Osteocyte (in vitro differentiated cells): ENCODE measurements around the gene ITGAV. TPM values are rescaled to one million over a fixed set of nuclear protein-coding genes. Genes with fewer than 3 reads are reported as not detected.

ENCODE experiments used
- DNase-seq: peaks from one replicate; pipeline ENCODE4 v3.0.0; 2021; ENCODE audit warnings: mixed read lengths; ENCODE audit not compliant: unreplicated experiment; ENCODE audit errors: extremely low spot score
- H3K27ac Mint-ChIP-seq: one replicate; pipeline ENCODE4 v1.8.0; 2021; ENCODE audit warnings: mild to moderate bottlenecking, mixed read lengths; ENCODE audit not compliant: unreplicated experiment
- H3K27me3 Mint-ChIP-seq: one replicate; pipeline ENCODE4 v1.8.0; 2021; ENCODE audit warnings: mixed read lengths; ENCODE audit not compliant: unreplicated experiment
- H3K36me3 Mint-ChIP-seq: one replicate; pipeline ENCODE4 v1.8.0; 2021; ENCODE audit warnings: mixed read lengths; ENCODE audit not compliant: unreplicated experiment
- H3K4me1 Mint-ChIP-seq: one replicate; pipeline ENCODE4 v1.8.0; 2021; ENCODE audit warnings: mixed read lengths; ENCODE audit not compliant: unreplicated experiment
- H3K4me3 Mint-ChIP-seq: one replicate; pipeline ENCODE4 v1.8.0; 2021; ENCODE audit warnings: mild to moderate bottlenecking, moderate library complexity, mixed read lengths; ENCODE audit not compliant: unreplicated experiment
- H3K9me3 Mint-ChIP-seq: one replicate; pipeline ENCODE4 v1.8.0; 2021; ENCODE audit warnings: mixed read lengths; ENCODE audit not compliant: unreplicated experiment
- total RNA-seq: library from RNA; stranded (reverse); gene quantifications from 2 replicates; pipeline ENCODE4 v1.2.1, GENCODE V29; 2021
- TF ChIP-seq, protein P1 (sequence below): fragments of 200-600 bp; sonication (generic); IDR thresholded peaks from 2 replicates; pipeline ENCODE4 v1.5.0; 2021; ENCODE audit warnings: antibody characterized with exemption, mild to moderate bottlenecking, moderate library complexity

ITGAV gene
- total RNA-seq, 1 donor from 2014 or later = 141 TPM

DNA sequence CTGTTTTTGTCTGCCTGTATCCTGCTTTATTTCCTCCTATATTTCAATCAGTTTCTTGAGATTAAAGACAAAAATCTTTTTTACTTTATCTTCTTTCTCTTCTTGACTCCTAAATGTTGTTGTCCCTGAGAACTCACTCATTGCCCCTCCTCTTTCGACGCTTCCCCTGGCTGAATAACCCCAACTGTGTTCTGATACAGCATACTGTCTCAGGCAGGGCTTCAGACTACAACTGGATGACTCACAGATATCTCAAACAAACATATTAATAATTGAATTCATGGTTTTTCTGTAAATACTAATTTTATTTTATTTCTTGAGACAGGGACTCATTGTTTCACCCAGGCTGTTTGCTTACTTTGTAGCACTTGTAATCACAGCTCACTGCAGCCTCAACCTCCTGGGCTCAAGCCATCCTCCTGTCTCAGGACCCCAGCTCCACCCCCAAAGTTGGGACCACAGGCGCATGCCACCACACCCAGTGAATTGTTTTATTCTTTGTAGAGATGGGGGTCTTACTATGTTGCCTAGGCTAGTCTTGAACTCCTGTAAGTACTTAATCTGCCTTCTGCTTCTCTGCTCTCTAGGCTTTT is 9.4 kb downstream of the ITGAV start:
- H3K4me1 Mint-ChIP-seq = peaks cover 27% of the 10 kb centered on the region
- no peaks in the 10 kb centered on the region for H3K9me3 Mint-ChIP-seq
- H3K27me3 Mint-ChIP-seq = no peaks in the 10 kb centered on the region
- H3K36me3 Mint-ChIP-seq = peaks cover 10% of the 10 kb centered on the region
- no peak overlapping the region for H3K4me3 Mint-ChIP-seq
- H3K27ac Mint-ChIP-seq = peak overlapping the region; percentile 21
- TF ChIP-seq, protein P1, sequence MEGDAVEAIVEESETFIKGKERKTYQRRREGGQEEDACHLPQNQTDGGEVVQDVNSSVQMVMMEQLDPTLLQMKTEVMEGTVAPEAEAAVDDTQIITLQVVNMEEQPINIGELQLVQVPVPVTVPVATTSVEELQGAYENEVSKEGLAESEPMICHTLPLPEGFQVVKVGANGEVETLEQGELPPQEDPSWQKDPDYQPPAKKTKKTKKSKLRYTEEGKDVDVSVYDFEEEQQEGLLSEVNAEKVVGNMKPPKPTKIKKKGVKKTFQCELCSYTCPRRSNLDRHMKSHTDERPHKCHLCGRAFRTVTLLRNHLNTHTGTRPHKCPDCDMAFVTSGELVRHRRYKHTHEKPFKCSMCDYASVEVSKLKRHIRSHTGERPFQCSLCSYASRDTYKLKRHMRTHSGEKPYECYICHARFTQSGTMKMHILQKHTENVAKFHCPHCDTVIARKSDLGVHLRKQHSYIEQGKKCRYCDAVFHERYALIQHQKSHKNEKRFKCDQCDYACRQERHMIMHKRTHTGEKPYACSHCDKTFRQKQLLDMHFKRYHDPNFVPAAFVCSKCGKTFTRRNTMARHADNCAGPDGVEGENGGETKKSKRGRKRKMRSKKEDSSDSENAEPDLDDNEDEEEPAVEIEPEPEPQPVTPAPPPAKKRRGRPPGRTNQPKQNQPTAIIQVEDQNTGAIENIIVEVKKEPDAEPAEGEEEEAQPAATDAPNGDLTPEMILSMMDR = no peak
- no peak for DNase-seq

GRCh38 chr2:186603286-186603685 is 13.4 kb downstream of the ITGAV start:
- H3K27ac Mint-ChIP-seq = no peak overlapping the region
- peaks cover 20% of the 10 kb centered on the region for H3K4me1 Mint-ChIP-seq
- no peak for DNase-seq
- TF ChIP-seq, protein P1 = no peak
- H3K9me3 Mint-ChIP-seq = no peaks in the 10 kb centered on the region
- H3K36me3 Mint-ChIP-seq = peaks cover 20% of the 10 kb centered on the region
- no peaks in the 10 kb centered on the region for H3K27me3 Mint-ChIP-seq
- H3K4me3 Mint-ChIP-seq = no peak overlapping the region

GRCh38 chr2:186605041-186605440 is 15.2 kb downstream of the ITGAV start:
- no peak overlapping the region for H3K4me3 Mint-ChIP-seq
- H3K4me1 Mint-ChIP-seq = peaks cover 23% of the 10 kb centered on the region
- H3K36me3 Mint-ChIP-seq = peaks cover 22% of the 10 kb centered on the region
- H3K9me3 Mint-ChIP-seq = no peaks in the 10 kb centered on the region
- H3K27me3 Mint-ChIP-seq = no peaks in the 10 kb centered on the region
- TF ChIP-seq, protein P1 = no peak
- no peak overlapping the region for H3K27ac Mint-ChIP-seq
- no peak for DNase-seq

DNA sequence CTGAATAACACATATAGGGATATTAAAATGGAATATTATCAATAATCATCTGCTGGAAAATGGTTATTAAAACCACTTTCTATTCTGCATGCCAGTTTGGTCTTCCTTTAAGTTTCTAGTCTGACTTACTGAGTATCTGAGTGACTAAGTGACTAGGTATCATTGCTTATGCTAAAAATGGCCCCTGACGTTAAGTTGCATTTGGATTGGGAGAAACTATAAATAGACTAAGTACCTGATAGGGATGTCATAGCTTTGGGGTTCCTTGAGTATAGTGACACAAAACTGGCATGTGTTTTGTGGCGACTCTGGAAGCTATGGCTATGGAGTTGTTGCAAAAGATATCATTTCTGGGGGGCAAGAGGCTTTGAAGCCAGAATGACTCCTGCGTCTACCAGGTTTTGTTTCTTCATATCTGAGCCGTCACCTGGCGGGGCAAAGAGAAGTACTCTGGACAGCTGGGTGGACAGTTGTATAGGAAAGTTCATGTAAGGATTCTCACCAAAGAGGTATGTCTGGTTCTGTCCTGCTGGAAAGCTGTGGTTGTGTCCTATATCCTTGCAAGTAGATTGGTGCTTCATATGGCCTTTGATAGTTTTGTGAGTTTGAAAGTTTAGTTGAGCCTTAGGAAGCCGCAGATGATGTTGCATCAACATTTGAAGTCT is 17.9 kb downstream of the ITGAV start:
- Mint-ChIP-seq H3K36me3 (peaks cover 22% of the 10 kb centered on the region), H3K9me3 (no peaks in the 10 kb centered on the region), H3K27me3 (no peaks in the 10 kb centered on the region), H3K27ac (no peak overlapping the region), H3K4me3 (no peak overlapping the region), H3K4me1 (peaks cover 35% of the 10 kb centered on the region)
- TF ChIP-seq, protein P1 = no peak
- DNase-seq = no peak

DNA sequence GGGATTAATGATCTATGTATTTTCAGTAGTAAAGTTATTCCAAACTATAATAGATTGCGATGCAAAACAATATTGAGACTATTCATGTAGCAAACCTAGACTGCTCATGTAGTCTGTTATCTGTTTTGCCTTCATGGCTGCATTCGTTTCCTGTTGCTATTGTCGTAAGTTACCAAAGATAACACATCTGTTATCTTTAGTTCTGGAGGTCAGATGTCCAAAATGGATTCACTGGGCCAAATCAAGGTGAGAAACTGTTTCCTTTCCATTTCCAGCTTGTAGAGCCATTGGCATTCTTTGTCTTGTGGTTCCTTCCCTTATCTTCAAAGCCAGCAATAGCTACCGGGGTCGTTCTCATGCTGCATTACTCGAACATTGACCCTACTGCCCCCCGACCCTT is 20.9 kb downstream of the ITGAV start:
- Mint-ChIP-seq H3K36me3 (peaks cover 14% of the 10 kb centered on the region), H3K9me3 (no peaks in the 10 kb centered on the region), H3K27me3 (no peaks in the 10 kb centered on the region), H3K27ac (no peak overlapping the region), H3K4me3 (no peak overlapping the region), H3K4me1 (peaks cover 38% of the 10 kb centered on the region)
- TF ChIP-seq, protein P1 = no peak
- no peak for DNase-seq
